ENCODE measurements around the gene C8G. TPM values are rescaled to one million over a fixed set of nuclear protein-coding genes. Genes with fewer than 3 reads are reported as not detected.

C8G gene
- total and polyA plus RNA-seq, 2 experiments from 2014 or later: 4.4 to 10.8 TPM

DNA sequence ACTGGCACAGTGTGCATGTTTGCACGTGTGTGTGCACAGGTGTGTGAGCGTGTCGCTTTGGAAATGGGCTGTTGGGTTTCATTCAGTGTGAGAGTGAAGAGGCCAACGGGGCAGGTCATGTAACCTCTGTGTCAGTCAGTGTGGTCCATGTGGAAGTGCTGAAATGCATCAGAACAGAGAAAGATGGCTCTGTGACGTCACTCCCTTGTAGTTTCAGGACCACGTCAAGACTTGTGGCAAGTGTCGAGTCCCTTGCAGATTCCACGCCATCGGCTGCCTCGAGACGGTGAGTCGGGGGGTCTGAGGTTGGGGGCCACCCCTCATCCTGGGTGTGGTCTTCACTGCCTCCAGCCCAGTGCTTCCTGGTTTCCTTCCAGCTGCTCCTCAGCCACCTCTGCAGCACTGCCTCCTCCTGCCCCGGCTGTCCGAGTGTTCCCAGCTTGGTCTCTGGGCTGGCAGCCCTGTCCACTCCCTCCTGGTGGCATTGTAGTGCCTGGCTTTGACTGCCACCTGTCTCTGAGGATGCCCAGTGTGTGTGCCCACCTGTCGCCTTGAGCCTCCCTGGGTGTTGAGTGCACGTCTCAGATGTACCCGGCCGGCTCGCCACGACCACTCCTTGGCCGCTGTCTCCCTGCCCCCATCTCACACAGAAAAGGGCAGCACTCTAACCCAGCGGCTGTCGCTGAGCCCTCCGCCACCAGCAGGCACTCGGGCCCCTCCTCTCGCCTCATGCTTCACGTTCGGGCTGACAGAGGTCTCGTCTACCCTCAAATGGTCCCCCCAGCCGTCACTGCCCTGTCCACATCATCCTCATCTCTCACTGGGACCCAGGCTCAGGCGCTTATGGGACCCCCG lies 28.5 kb upstream of the C8G start:
- Histone ChIP-seq H3K4me1 (ENCODE audit: low read depth) (peaks cover 3% of the 10 kb centered on the region), H3K9me3 (ENCODE audit: low read depth) (no peaks in the 10 kb centered on the region)

DNA sequence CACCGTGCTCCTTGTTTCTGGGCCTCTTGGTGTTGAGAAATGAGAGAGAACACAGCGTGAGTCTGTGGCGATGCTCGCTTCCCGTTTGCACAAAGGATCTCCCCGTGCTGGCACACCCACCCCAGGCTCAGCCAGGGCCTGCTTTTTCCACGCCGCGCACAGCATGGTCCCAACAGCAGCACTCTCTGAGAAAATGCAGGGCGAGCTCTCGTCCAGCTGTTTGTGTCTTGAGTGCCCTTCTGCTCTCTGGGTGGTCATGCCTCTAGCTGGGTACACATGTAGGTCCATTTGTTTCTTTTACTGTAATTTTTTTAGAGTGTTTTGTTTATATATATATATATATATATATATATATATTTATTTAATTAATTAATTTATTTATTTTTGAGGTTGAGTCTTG lies 27.1 kb upstream of the C8G start:
- H3K4me1 ChIP-seq (ENCODE audit: low read depth): peaks cover 12% of the 10 kb centered on the region
- DNase-seq (ENCODE audit: low read depth in 1 of 2, low spot score in 1 of 2): no peak
- no peak overlapping the region for H3K27ac ChIP-seq
- peaks cover 11% of the 10 kb centered on the region for H3K36me3 ChIP-seq
- no peaks in the 10 kb centered on the region for H3K9me3 ChIP-seq (ENCODE audit: low read depth)
- no peak overlapping the region for H3K4me3 ChIP-seq
- no peaks in the 10 kb centered on the region for H3K27me3 ChIP-seq
- TF ChIP-seq, protein P1, sequence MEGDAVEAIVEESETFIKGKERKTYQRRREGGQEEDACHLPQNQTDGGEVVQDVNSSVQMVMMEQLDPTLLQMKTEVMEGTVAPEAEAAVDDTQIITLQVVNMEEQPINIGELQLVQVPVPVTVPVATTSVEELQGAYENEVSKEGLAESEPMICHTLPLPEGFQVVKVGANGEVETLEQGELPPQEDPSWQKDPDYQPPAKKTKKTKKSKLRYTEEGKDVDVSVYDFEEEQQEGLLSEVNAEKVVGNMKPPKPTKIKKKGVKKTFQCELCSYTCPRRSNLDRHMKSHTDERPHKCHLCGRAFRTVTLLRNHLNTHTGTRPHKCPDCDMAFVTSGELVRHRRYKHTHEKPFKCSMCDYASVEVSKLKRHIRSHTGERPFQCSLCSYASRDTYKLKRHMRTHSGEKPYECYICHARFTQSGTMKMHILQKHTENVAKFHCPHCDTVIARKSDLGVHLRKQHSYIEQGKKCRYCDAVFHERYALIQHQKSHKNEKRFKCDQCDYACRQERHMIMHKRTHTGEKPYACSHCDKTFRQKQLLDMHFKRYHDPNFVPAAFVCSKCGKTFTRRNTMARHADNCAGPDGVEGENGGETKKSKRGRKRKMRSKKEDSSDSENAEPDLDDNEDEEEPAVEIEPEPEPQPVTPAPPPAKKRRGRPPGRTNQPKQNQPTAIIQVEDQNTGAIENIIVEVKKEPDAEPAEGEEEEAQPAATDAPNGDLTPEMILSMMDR (IDR thresholded peaks at IDR 0.05; ENCODE audit: low read depth, low read length): no peak

More for the DNA sequence above, 28.5 kb upstream of the C8G start:
- TF ChIP-seq, protein P1 (IDR thresholded peaks at IDR 0.05; ENCODE audit: low read depth, low read length): no peak
- Histone ChIP-seq H3K4me3 (no peak overlapping the region), H3K27ac (no peak overlapping the region), H3K27me3 (no peaks in the 10 kb centered on the region), H3K36me3 (peaks cover 11% of the 10 kb centered on the region)
- no peak for DNase-seq (ENCODE audit: low read depth in 1 of 2, low spot score in 1 of 2)

DNA sequence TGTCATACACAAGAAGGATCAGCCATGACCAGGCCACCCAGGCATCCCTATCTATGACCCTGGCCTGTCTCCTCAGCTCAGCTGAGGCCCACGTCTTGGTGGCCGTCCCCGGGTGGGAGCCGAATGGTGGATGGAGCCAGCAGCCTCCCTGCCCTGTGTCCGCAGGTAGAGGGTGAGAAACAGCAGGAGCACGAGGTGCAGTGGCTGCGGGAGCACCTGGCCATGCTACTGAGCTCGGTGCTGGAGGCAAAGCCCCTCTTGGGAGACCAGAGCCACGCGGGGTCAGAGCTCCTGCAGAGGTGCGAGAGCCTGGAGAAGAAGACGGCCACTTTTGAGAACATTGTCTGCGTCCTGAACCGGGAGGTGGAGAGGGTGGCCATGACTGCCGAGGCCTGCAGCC lies 25.0 kb upstream of the C8G start:
- peaks cover 15% of the 10 kb centered on the region for H3K36me3 ChIP-seq

DNA sequence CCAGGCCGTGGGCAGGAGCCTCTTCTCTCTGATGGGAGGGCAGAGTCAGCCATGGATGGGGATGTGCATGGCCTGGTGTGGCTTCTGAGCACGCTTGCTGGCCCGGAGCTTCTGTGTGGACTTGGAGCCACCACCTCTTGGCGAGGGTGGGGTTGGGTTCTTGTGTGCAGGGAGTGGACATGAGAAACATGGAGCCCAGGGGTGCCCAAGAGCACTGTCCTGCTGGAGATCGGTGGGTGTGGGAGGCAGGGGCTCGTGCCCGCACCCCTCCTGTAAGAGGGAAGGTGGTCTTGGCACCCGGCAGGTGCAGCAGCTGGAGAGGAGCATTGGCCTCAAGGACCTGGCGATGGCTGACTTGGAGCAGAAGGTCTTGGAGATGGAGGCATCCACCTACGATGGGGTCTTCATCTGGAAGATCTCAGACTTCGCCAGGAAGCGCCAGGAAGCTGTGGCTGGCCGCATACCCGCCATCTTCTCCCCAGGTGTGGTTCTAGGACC lies 24.3 kb upstream of the C8G start:
- Histone ChIP-seq H3K9me3 (ENCODE audit: low read depth) (no peaks in the 10 kb centered on the region), H3K4me3 (no peak overlapping the region), H3K36me3 (peaks cover 15% of the 10 kb centered on the region), H3K4me1 (ENCODE audit: low read depth) (peaks cover 12% of the 10 kb centered on the region), H3K27me3 (no peaks in the 10 kb centered on the region), H3K27ac (no peak overlapping the region)
- no peak for DNase-seq (ENCODE audit: low read depth in 1 of 2, low spot score in 1 of 2)
- TF ChIP-seq, protein P1 (IDR thresholded peaks at IDR 0.05; ENCODE audit: low read depth, low read length): no peak

More for the DNA sequence above, 25.0 kb upstream of the C8G start:
- no peaks in the 10 kb centered on the region for H3K9me3 ChIP-seq (ENCODE audit: low read depth)
- DNase-seq (ENCODE audit: low read depth in 1 of 2, low spot score in 1 of 2): no peak
- H3K27me3 ChIP-seq: no peaks in the 10 kb centered on the region
- H3K4me1 ChIP-seq (ENCODE audit: low read depth): peaks cover 12% of the 10 kb centered on the region
- TF ChIP-seq, protein P1 (IDR thresholded peaks at IDR 0.05; ENCODE audit: low read depth, low read length): no peak
- H3K27ac ChIP-seq: no peak overlapping the region
- no peak overlapping the region for H3K4me3 ChIP-seq

DNA sequence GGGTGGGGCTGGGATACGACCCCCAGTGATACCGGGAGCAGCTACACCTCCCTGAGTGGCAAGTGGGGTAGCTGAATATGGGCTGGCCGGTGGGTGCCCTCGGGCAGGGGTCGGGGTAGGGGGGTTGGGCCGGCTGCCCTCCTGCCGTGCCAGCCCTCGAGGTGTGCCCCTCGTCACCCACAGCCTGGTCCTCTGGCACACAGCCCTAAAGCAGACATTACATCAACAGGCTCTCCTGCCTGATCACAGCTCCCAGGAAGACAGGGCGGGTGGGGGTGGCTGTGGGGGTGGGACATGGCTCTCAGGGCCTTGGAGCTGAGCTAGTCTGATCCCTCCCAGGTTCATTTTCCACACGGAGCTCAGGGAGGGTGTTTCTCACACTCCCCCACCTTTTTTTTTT lies 23.7 kb upstream of the C8G start:
- no peaks in the 10 kb centered on the region for H3K27me3 ChIP-seq
- no peak overlapping the region for H3K4me3 ChIP-seq
- peaks cover 12% of the 10 kb centered on the region for H3K4me1 ChIP-seq (ENCODE audit: low read depth)
- TF ChIP-seq, protein P1 (IDR thresholded peaks at IDR 0.05; ENCODE audit: low read depth, low read length): no peak
- H3K36me3 ChIP-seq: peaks cover 13% of the 10 kb centered on the region
- no peak for DNase-seq (ENCODE audit: low read depth in 1 of 2, low spot score in 1 of 2)
- H3K27ac ChIP-seq: peak overlapping the region; percentile 73
- H3K9me3 ChIP-seq (ENCODE audit: low read depth): no peaks in the 10 kb centered on the region
